ENCODE data around the gene OPCML.
"Not testable (repeated sequence)": the region's sequence is repeated elsewhere in the genome, so short reads cannot be mapped to it uniquely, and the experiment has no call there.

The OPCML gene

GRCh38 chr11:132447761-132448160 lies 1084.5 kb downstream of the OPCML start:
- no peak for DNase-seq

GRCh38 chr11:132445859-132446291 lies 1086.4 kb downstream of the OPCML start:
- no peak for DNase-seq

GRCh38 chr11:132444911-132445310 lies 1087.4 kb downstream of the OPCML start:
- no peak for DNase-seq

- DNase-seq: no peak
These were observed 1092.5 kb downstream of the OPCML start for GRCh38 chr11:132439711-132440255.

GRCh38 chr11:132438418-132438817 lies 1093.9 kb downstream of the OPCML start:
- DNase-seq: no peak

- no peak for DNase-seq
These were observed 1101.8 kb downstream of the OPCML start for GRCh38 chr11:132430429-132431062.

GRCh38 chr11:132429685-132430084 lies 1102.6 kb downstream of the OPCML start:
- DNase-seq: no peak

GRCh38 chr11:132427611-132428010 lies 1104.7 kb downstream of the OPCML start:
- DNase-seq: no peak

- DNase-seq: no peak
These were observed 1107.9 kb downstream of the OPCML start for GRCh38 chr11:132424433-132424832.

GRCh38 chr11:132423266-132423665 lies 1109.0 kb downstream of the OPCML start:
- no peak for DNase-seq

- no peak for DNase-seq
These were observed 1109.6 kb downstream of the OPCML start for GRCh38 chr11:132422722-132423121.

- DNase-seq: no peak
These were observed 1110.7 kb downstream of the OPCML start for GRCh38 chr11:132421555-132421954.

- no peak for DNase-seq
These were observed 1117.8 kb downstream of the OPCML start for GRCh38 chr11:132414451-132414850.

GRCh38 chr11:132410383-132410782 lies 1121.9 kb downstream of the OPCML start:
- no peak for DNase-seq

GRCh38 chr11:132409573-132410355 lies 1122.5 kb downstream of the OPCML start:
- DNase-seq: no peak

- no peak for DNase-seq
These were observed 1123.4 kb downstream of the OPCML start for GRCh38 chr11:132408877-132409276.

GRCh38 chr11:132405728-132406127 lies 1126.6 kb downstream of the OPCML start:
- DNase-seq: no peak

- DNase-seq: no peak
These were observed 1130.1 kb downstream of the OPCML start for GRCh38 chr11:132402071-132402684.

GRCh38 chr11:132396318-132396717 lies 1136.0 kb downstream of the OPCML start:
- no peak for DNase-seq

GRCh38 chr11:132395434-132395833 lies 1136.9 kb downstream of the OPCML start:
- DNase-seq: no peak

- no peak for DNase-seq
These were observed 1152.8 kb downstream of the OPCML start for GRCh38 chr11:132379540-132379939.

- no peak for DNase-seq
These were observed 1158.7 kb downstream of the OPCML start for GRCh38 chr11:132373405-132374143.

- not testable (repeated sequence) for DNase-seq
These were observed 1162.2 kb downstream of the OPCML start for GRCh38 chr11:132370114-132370513.

Measured in stimulated activated CD4-positive, alpha-beta T cell treated with anti-CD3 and anti-CD28 coated beads, Interleukin-4, amount 100 ng/mL, for 4 hours (primary cell).